Measurements from ENCODE around the gene BRD9. TPM values are rescaled to one million over a fixed set of nuclear protein-coding genes. Genes with fewer than 3 reads are reported as not detected.

The BRD9 gene
- total RNA-seq, 1 donor from 2014 or later = 37.7 TPM

- intact Hi-C loops (cut with DNase I) = no loop called here
- DNase-seq = no peak
Observed at GRCh38 chr5:886716-887325, 5.8 kb downstream of the BRD9 start.

DNA sequence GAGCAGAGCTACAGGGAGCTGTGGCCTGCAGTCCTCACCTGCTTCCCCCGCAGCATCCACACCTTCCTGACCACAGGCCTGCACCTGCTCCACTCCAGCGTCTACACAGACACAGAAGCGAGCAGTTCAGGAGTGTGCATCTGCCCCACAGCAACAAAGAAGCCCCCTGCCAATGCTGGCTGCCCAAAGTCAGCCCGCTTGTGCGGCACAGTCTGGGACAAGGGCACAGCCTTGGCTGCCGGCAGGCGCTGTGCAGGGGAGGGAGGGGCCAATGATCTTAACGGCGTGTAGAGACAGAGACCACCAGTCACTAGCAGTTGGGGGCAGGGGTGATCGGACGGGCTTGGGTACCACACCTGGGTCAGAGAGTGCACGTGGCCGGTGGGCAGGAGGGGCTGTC, 6.6 kb downstream of the BRD9 start:
- ATAC-seq = no peak
- Histone ChIP-seq H3K36me3 (peaks cover 93% of the 10 kb centered on the region), H3K4me3 (no peak overlapping the region), H3K4me1 (peaks cover 8% of the 10 kb centered on the region), H3K27me3 (ENCODE audit: low read depth) (no peaks in the 10 kb centered on the region), H3K27ac (no peak overlapping the region), H3K9me3 (no peaks in the 10 kb centered on the region)
- DNase-seq = no peak
- TF ChIP-seq, protein P1, sequence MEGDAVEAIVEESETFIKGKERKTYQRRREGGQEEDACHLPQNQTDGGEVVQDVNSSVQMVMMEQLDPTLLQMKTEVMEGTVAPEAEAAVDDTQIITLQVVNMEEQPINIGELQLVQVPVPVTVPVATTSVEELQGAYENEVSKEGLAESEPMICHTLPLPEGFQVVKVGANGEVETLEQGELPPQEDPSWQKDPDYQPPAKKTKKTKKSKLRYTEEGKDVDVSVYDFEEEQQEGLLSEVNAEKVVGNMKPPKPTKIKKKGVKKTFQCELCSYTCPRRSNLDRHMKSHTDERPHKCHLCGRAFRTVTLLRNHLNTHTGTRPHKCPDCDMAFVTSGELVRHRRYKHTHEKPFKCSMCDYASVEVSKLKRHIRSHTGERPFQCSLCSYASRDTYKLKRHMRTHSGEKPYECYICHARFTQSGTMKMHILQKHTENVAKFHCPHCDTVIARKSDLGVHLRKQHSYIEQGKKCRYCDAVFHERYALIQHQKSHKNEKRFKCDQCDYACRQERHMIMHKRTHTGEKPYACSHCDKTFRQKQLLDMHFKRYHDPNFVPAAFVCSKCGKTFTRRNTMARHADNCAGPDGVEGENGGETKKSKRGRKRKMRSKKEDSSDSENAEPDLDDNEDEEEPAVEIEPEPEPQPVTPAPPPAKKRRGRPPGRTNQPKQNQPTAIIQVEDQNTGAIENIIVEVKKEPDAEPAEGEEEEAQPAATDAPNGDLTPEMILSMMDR (IDR thresholded peaks at IDR 0.05) = no peak
- intact Hi-C loops (cut with DNase I) = no loop called here

More at GRCh38 chr5:886716-887325, 5.8 kb downstream of the BRD9 start:
- Histone ChIP-seq H3K36me3 (peaks cover 90% of the 10 kb centered on the region), H3K27ac (no peak overlapping the region), H3K4me3 (no peak overlapping the region), H3K4me1 (peaks cover 16% of the 10 kb centered on the region), H3K27me3 (ENCODE audit: low read depth) (no peaks in the 10 kb centered on the region), H3K9me3 (no peaks in the 10 kb centered on the region)
- TF ChIP-seq, protein P1 (IDR thresholded peaks at IDR 0.05) = no peak
- ATAC-seq = no peak

GRCh38 chr5:885529-885928, 7.1 kb downstream of the BRD9 start:
- H3K27me3 ChIP-seq (ENCODE audit: low read depth) = no peaks in the 10 kb centered on the region
- H3K9me3 ChIP-seq = no peaks in the 10 kb centered on the region
- peaks cover 93% of the 10 kb centered on the region for H3K36me3 ChIP-seq
- peaks cover 3% of the 10 kb centered on the region for H3K4me1 ChIP-seq
- no peak overlapping the region for H3K4me3 ChIP-seq
- no peak for DNase-seq
- no peak overlapping the region for H3K27ac ChIP-seq
- intact Hi-C loops (cut with DNase I) = no loop called here
- TF ChIP-seq, protein P1 (IDR thresholded peaks at IDR 0.05) = no peak
- peak; percentile 23 to 31 for ATAC-seq

GRCh38 chr5:885127-885442, 7.5 kb downstream of the BRD9 start:
- ATAC-seq (peak in 1 of 2 donors; percentile 3), DNase-seq (no peak)
- no peaks in the 10 kb centered on the region for H3K9me3 ChIP-seq
- no peaks in the 10 kb centered on the region for H3K27me3 ChIP-seq (ENCODE audit: low read depth)
- H3K27ac ChIP-seq = no peak overlapping the region
- H3K4me1 ChIP-seq = no peaks in the 10 kb centered on the region
- TF ChIP-seq, protein P1 (IDR thresholded peaks at IDR 0.05) = no peak
- H3K36me3 ChIP-seq = peaks cover 91% of the 10 kb centered on the region
- intact Hi-C loops (cut with DNase I) = no loop called here
- H3K4me3 ChIP-seq = no peak overlapping the region

- ATAC-seq = peak; percentile 4 to 6
- intact Hi-C loops (cut with DNase I) = no loop called here
- no peak for DNase-seq
- H3K27me3 ChIP-seq (ENCODE audit: low read depth) = no peaks in the 10 kb centered on the region
- H3K9me3 ChIP-seq = no peaks in the 10 kb centered on the region
- H3K4me3 ChIP-seq = no peak overlapping the region
- TF ChIP-seq, protein P1 (IDR thresholded peaks at IDR 0.05) = no peak
- no peaks in the 10 kb centered on the region for H3K4me1 ChIP-seq
- peaks cover 87% of the 10 kb centered on the region for H3K36me3 ChIP-seq
- H3K27ac ChIP-seq = no peak overlapping the region
Observed at GRCh38 chr5:884345-885126, 8.1 kb downstream of the BRD9 start.

All from lower lobe of right lung (tissue), 2 donors.